Activated CD4-positive, alpha-beta T cell treated with anti-CD3 and anti-CD28 coated beads, Interleukin-2, amount 50 U/mL, for 48 hours (primary cell): ENCODE measurements around the gene PIANP.
"Not testable (repeated sequence)": the region's sequence is repeated elsewhere in the genome, so short reads cannot be mapped to it uniquely, and the experiment has no call there.

ENCODE experiments used
- DNase-seq, 2 experiments: peaks; one replicate each; pipeline ENCODE4 v3.0.0-alpha.2; 2020

Gene PIANP

GRCh38 chr12:6700646-6701051 lies at the start of gene PIANP:
PIANP (minus strand) TSS chr12:6700815; CDS start chr12:6698061, 2,754 bp downstream.
- DNase-seq = peak; percentile 50 to 51

- no peak for DNase-seq
These were observed 48.1 kb upstream of the PIANP start for GRCh38 chr12:6748761-6749160.

GRCh38 chr12:6747216-6747615 lies 46.6 kb upstream of the PIANP start:
- no peak for DNase-seq

- DNase-seq = no peak
These were observed 45.3 kb upstream of the PIANP start for GRCh38 chr12:6745741-6746525.

GRCh38 chr12:6743300-6743699 lies 42.7 kb upstream of the PIANP start:
- peak; percentile 24 to 44 for DNase-seq

GRCh38 chr12:6742834-6743233 lies 42.2 kb upstream of the PIANP start:
- DNase-seq = no peak

GRCh38 chr12:6742080-6742479 lies 41.5 kb upstream of the PIANP start:
- DNase-seq = not testable (repeated sequence)

GRCh38 chr12:6736754-6737153 lies 36.1 kb upstream of the PIANP start:
- DNase-seq = no peak

- DNase-seq = peak; percentile 52 to 53
These were observed 35.0 kb upstream of the PIANP start for GRCh38 chr12:6735448-6736191.

GRCh38 chr12:6734506-6735387 lies 34.1 kb upstream of the PIANP start:
- DNase-seq = no peak

GRCh38 chr12:6730169-6730568 lies 29.6 kb upstream of the PIANP start:
- DNase-seq = no peak

- DNase-seq = no peak
These were observed 28.6 kb upstream of the PIANP start for GRCh38 chr12:6729186-6729585.

- no peak for DNase-seq
These were observed 24.7 kb upstream of the PIANP start for GRCh38 chr12:6725350-6725749.

GRCh38 chr12:6724409-6724797 lies 23.8 kb upstream of the PIANP start:
- peak; percentile 36 to 41 for DNase-seq

- DNase-seq = peak; percentile 98 to 99
These were observed 23.2 kb upstream of the PIANP start, which contains the start of gene COPS7A for GRCh38 chr12:6723607-6724408. COPS7A (plus strand) TSS chr12:6724046; CDS start chr12:6724657, 611 bp downstream.

GRCh38 chr12:6722863-6723262 lies 22.2 kb upstream of the PIANP start:
- no peak for DNase-seq

GRCh38 chr12:6716874-6717437 lies 16.3 kb upstream of the PIANP start:
- DNase-seq = no peak

GRCh38 chr12:6716031-6716873 lies 15.6 kb upstream of the PIANP start:
- not testable (repeated sequence) for DNase-seq

- DNase-seq = peak; percentile 11 to 28
These were observed 8.4 kb upstream of the PIANP start for GRCh38 chr12:6708960-6709394.

- DNase-seq = not testable (repeated sequence)
These were observed 7.7 kb upstream of the PIANP start for GRCh38 chr12:6708351-6708750.

- DNase-seq = no peak
These were observed 3.0 kb upstream of the PIANP start for GRCh38 chr12:6703631-6704030.
